Keratinocyte (primary cell): Measurements from ENCODE around the gene TSACC. TPM values are rescaled to one million over a fixed set of nuclear protein-coding genes. Genes with fewer than 3 reads are reported as not detected.

ENCODE experiments used
- DNase-seq: peaks from one replicate; pipeline ENCODE4 v3.0.0-alpha.2; 2011; ENCODE audit warnings: low read depth, missing footprints, low spot score
- FAIRE-seq: peaks from 2 replicates; lab custom pipeline; 2011; peaks lifted over from hg19 to GRCh38; lab: Jason Lieb, UNC
- H2AFZ ChIP-seq: 2 replicates; pipeline ENCODE4 v1.6.0; 2012; ENCODE audit warnings: low read length, control low read depth, inconsistent platforms; ENCODE audit not compliant: control insufficient read depth
- H3K27ac ChIP-seq: 2 replicates; pipeline ENCODE4 v1.5.1; 2011; ENCODE audit warnings: low read length; ENCODE audit not compliant: control insufficient read depth, insufficient read depth
- H3K27me3 ChIP-seq: 3 replicates; pipeline ENCODE4 v1.6.0; 2011; ENCODE audit warnings: low read length; ENCODE audit not compliant: control insufficient read depth, insufficient read depth; ENCODE audit errors: extremely low read depth
- H3K36me3 ChIP-seq, 2 experiments: 2 replicates in 1 of 2; 3 replicates in 1 of 2; pipeline ENCODE4 v1.5.1; 2011; ENCODE audit warnings: low read length in 2 of 2, mild to moderate bottlenecking in 1 of 2; ENCODE audit not compliant: control insufficient read depth in 2 of 2, insufficient read depth in 2 of 2; ENCODE audit errors: extremely low read depth in 1 of 2
- H3K4me1 ChIP-seq: 3 replicates; pipeline ENCODE4 v1.5.1; 2011; ENCODE audit warnings: low read length; ENCODE audit not compliant: control insufficient read depth, insufficient read depth; ENCODE audit errors: extremely low read depth
- H3K4me2 ChIP-seq: 3 replicates; pipeline ENCODE4 v1.6.0; 2011; ENCODE audit warnings: low read depth, low read length; ENCODE audit not compliant: control insufficient read depth, insufficient read depth; ENCODE audit errors: extremely low read depth
- H3K4me3 ChIP-seq, 3 experiments: fragments of 200-600 bp in 1 of 3; sonication (generic) in 1 of 3; 2 replicates in 2 of 3; 3 replicates in 1 of 3; pipeline ENCODE4 v1.5.1; 2011 to 2016; ENCODE audit warnings: low read length in 3 of 3, mild to moderate bottlenecking in 3 of 3, control low read depth in 2 of 3, inconsistent platforms in 1 of 3, low read depth in 1 of 3, mixed read lengths in 1 of 3, mixed run types in 1 of 3, moderate library complexity in 1 of 3; ENCODE audit not compliant: control insufficient read depth in 2 of 3, insufficient read depth in 2 of 3; ENCODE audit errors: extremely low read depth in 1 of 3
- H3K79me2 ChIP-seq: 2 replicates; pipeline ENCODE4 v1.6.0; 2012; ENCODE audit warnings: low read length; ENCODE audit not compliant: control insufficient read depth, insufficient read depth
- H3K9ac ChIP-seq: 3 replicates; pipeline ENCODE4 v1.6.0; 2011; ENCODE audit warnings: low read length; ENCODE audit not compliant: control insufficient read depth, insufficient read depth; ENCODE audit errors: extremely low read depth
- H3K9me1 ChIP-seq: 3 replicates; pipeline ENCODE4 v1.6.0; 2011; ENCODE audit warnings: low read length; ENCODE audit not compliant: control insufficient read depth, insufficient read depth; ENCODE audit errors: extremely low read depth
- H3K9me3 ChIP-seq: 2 replicates; pipeline ENCODE4 v1.5.1; 2012; ENCODE audit warnings: low read depth, low read length; ENCODE audit not compliant: control insufficient read depth
- H4K20me1 ChIP-seq: 3 replicates; pipeline ENCODE4 v1.6.0; 2011; ENCODE audit warnings: low read length; ENCODE audit not compliant: control insufficient read depth, insufficient read depth; ENCODE audit errors: extremely low read depth
- CTCF ChIP-seq, 3 experiments: IDR thresholded peaks in 1 of 3; conservative IDR thresholded peaks in 1 of 3; optimal IDR thresholded peaks in 1 of 3; 2 replicates in 2 of 3; 3 replicates in 1 of 3; pipeline versions ENCODE3 to v1.5.1; 2011; ENCODE audit warnings: low read length in 3 of 3, mild to moderate bottlenecking in 3 of 3, moderate library complexity in 2 of 3, control low read depth in 1 of 3, inconsistent platforms in 1 of 3; ENCODE audit not compliant: insufficient read depth in 2 of 3; ENCODE audit errors: extremely low read depth in 1 of 3
- EZH2 ChIP-seq: IDR thresholded peaks from one replicate; pipeline ENCODE4 v1.6.1; 2012; ENCODE audit warnings: inconsistent platforms, mild to moderate bottlenecking, low read length, moderate library complexity
- dilution Hi-C: fragments of 300-500 bp; cut with MboI; formaldehyde crosslinking; loops from one replicate; pipeline ENCODE4 v1.7.0; 2020; ENCODE audit warnings: low sequenced_read_pairs; ENCODE audit not compliant: extremely low pct_ligation_motif_present
- polyA plus RNA-seq, 5 experiments: library from polyadenylated mRNA; depleted of rRNA in 3 of 5; stranded (reverse) in 3 of 5; stranded (forward) in 1 of 5; unstranded in 1 of 5; fragments of >200 nt; gene quantifications; 1 replicate in 1 of 5; 2 replicates in 3 of 5; 3 replicates in 1 of 5; pipeline versions ENCODE4 v1.2.1 to v1.2.3, GENCODE V29; 2011 to 2012; ENCODE audit warnings: missing spikeins in 2 of 5, low read depth in 1 of 5, low replicate concordance in 1 of 5

The TSACC gene
- polyA plus RNA-seq, 1 donor (not counting 4 experiments of a cell fraction or from before 2014, with no cell fraction given), result 2.5 TPM

GRCh38 chr1:156367383-156368156, 29.2 kb downstream of the TSACC start:
- peaks cover 24% of the 10 kb centered on the region for H3K27me3 ChIP-seq

DNA sequence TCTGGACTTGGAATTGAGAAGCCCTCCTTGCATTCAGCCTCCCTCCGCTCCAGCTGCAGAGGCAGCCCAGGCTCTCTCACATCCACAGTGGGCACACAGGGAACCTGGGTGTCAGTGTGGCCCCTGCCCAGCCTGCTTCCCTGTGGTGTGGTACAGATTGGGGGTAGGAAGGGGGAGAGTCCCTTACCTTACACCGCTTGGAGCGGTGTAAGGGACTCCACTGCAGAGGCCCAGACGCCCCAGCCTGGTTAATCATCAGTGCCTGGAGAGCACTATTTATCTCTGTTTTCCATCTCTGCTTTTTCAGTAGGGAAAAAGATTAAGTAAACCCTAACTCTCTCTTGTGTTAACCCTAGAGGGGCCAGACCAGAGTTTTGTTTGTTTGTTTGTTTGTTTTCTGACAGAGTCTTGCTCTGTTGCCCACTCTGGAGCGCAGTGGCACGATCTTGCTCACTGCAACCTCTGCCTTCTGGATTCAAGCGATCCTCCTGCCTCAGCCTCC, 29.9 kb downstream of the TSACC start:
- H3K4me1 ChIP-seq, result no peaks in the 10 kb centered on the region
- dilution Hi-C loops, result no loop called here
- no peak overlapping the region for H2AFZ ChIP-seq
- H3K9ac ChIP-seq, result no peak overlapping the region
- no peaks in the 10 kb centered on the region for H3K9me1 ChIP-seq
- H3K4me3 ChIP-seq, result no peak overlapping the region
- TF ChIP-seq EZH2, result no peak
- no peak for TF ChIP-seq CTCF (optimal IDR thresholded peaks at IDR 0.05 in 1 of 3, IDR thresholded peaks at IDR 0.05 in 1 of 3, conservative IDR thresholded peaks at IDR 0.05 in 1 of 3; ENCODE audit: extremely low read depth in 1 of 3, insufficient read depth in 2 of 3, low read length in 3 of 3)
- H4K20me1 ChIP-seq, result no peaks in the 10 kb centered on the region
- no peaks in the 10 kb centered on the region for H3K36me3 ChIP-seq
- peaks cover 28% of the 10 kb centered on the region for H3K27me3 ChIP-seq
- H3K9me3 ChIP-seq, result no peaks in the 10 kb centered on the region
- no peak overlapping the region for H3K4me2 ChIP-seq
- FAIRE-seq (no peak), DNase-seq (no peak)
- no peaks in the 10 kb centered on the region for H3K79me2 ChIP-seq
- H3K27ac ChIP-seq, result no peak overlapping the region

More at GRCh38 chr1:156367383-156368156, 29.2 kb downstream of the TSACC start:
- Histone ChIP-seq H3K9me3 (no peaks in the 10 kb centered on the region), H3K4me3 (no peak overlapping the region), H3K79me2 (no peaks in the 10 kb centered on the region), H3K9me1 (no peaks in the 10 kb centered on the region), H4K20me1 (no peaks in the 10 kb centered on the region), H3K4me1 (no peaks in the 10 kb centered on the region), H2AFZ (no peak overlapping the region), H3K4me2 (no peak overlapping the region), H3K27ac (no peak overlapping the region), H3K9ac (no peak overlapping the region), H3K36me3 (no peaks in the 10 kb centered on the region)
- FAIRE-seq, result no peak
- dilution Hi-C loops, result no loop called here
- TF ChIP-seq EZH2 (no peak), CTCF (optimal IDR thresholded peaks at IDR 0.05 in 1 of 3, IDR thresholded peaks at IDR 0.05 in 1 of 3, conservative IDR thresholded peaks at IDR 0.05 in 1 of 3; ENCODE audit: extremely low read depth in 1 of 3, insufficient read depth in 2 of 3, low read length in 3 of 3) (no peak)
- no peak for DNase-seq
